Fibroblast of lung (primary cell): ENCODE measurements around the gene LRRTM3. TPM values are rescaled to one million over a fixed set of nuclear protein-coding genes. Genes with fewer than 3 reads are reported as not detected.

Experiments used
- DNase-seq, 2 donors: peaks; one replicate each; pipeline versions ENCODE4 v3.0.0 to v3.0.0-alpha.2; 2010; ENCODE audit warnings: low read depth in 2 of 2
- H2AFZ ChIP-seq: 2 replicates; pipeline ENCODE4 v1.5.1; 2012; ENCODE audit warnings: low read length, control low read depth, inconsistent platforms
- H3K27ac ChIP-seq: 2 replicates; pipeline ENCODE4 v1.5.1; 2011; ENCODE audit warnings: low read length, control low read depth; ENCODE audit not compliant: insufficient read depth
- H3K27me3 ChIP-seq: 2 replicates; pipeline ENCODE4 v1.5.1; 2011; ENCODE audit warnings: mild to moderate bottlenecking, low read length; ENCODE audit not compliant: control insufficient read depth, insufficient read depth
- H3K36me3 ChIP-seq: 2 replicates; pipeline ENCODE4 v1.5.1; 2011; ENCODE audit warnings: low read length; ENCODE audit not compliant: control insufficient read depth, insufficient read depth
- H3K4me1 ChIP-seq: 2 replicates; pipeline ENCODE4 v1.5.1; 2011; ENCODE audit warnings: low read length; ENCODE audit not compliant: control insufficient read depth, insufficient read depth; ENCODE audit errors: extremely low read depth
- H3K4me2 ChIP-seq: 2 replicates; pipeline ENCODE4 v1.5.1; 2011; ENCODE audit warnings: low read length, control low read depth; ENCODE audit not compliant: insufficient read depth; ENCODE audit errors: extremely low read depth
- H3K4me3 ChIP-seq, 4 experiments: fragments of 200-600 bp in 1 of 4; sonication (generic) in 1 of 4; replicated peaks in 1 of 4; 2 replicates each; pipeline ENCODE4 v1.5.1; 2011 to 2016; ENCODE audit warnings: low read length in 4 of 4, low read depth in 3 of 4, mild to moderate bottlenecking in 3 of 4, control low read depth in 2 of 4, inconsistent platforms in 1 of 4, mixed read lengths in 1 of 4; ENCODE audit not compliant: insufficient read depth in 1 of 4; ENCODE audit errors: control extremely low read depth in 1 of 4
- H3K79me2 ChIP-seq: 2 replicates; pipeline ENCODE4 v1.5.1; 2012; ENCODE audit warnings: mild to moderate bottlenecking, low read length, inconsistent platforms; ENCODE audit not compliant: control insufficient read depth, insufficient read depth
- H3K9ac ChIP-seq: 2 replicates; pipeline ENCODE4 v1.5.1; 2011; ENCODE audit warnings: mild to moderate bottlenecking, low read length, control low read depth; ENCODE audit not compliant: insufficient read depth
- H3K9me3 ChIP-seq: 2 replicates; pipeline ENCODE4 v1.5.1; 2012; ENCODE audit warnings: low read depth, low read length; ENCODE audit not compliant: control insufficient read depth, insufficient read depth
- H4K20me1 ChIP-seq: 2 replicates; pipeline ENCODE4 v1.5.1; 2011; ENCODE audit warnings: low read length; ENCODE audit not compliant: control insufficient read depth, insufficient read depth; ENCODE audit errors: extremely low read depth
- EZH2 ChIP-seq: IDR thresholded peaks from 2 replicates; pipeline ENCODE4 v1.5.1; 2012; ENCODE audit warnings: low read length, control low read depth, mild to moderate bottlenecking; ENCODE audit errors: missing control alignments
- polyA plus RNA-seq, 2 donors: library from polyadenylated mRNA; depleted of rRNA in 1 of 2; stranded (reverse) in 1 of 2; unstranded in 1 of 2; fragments of >200 nt; gene quantifications; 2 replicates each; pipeline ENCODE4 v1.2.1, GENCODE V29; 2011 to 2012; ENCODE audit warnings: missing spikeins in 1 of 2
- total RNA-seq: library from RNA; depleted of rRNA; stranded (reverse); fragments of >200 nt; gene quantifications from 2 replicates; pipeline ENCODE4 v1.2.1, GENCODE V29; 2014
- TF ChIP-seq, protein P1 (sequence below), 2 donors: IDR thresholded peaks in 1 of 2; conservative IDR thresholded peaks in 1 of 2; 1 replicate in 1 of 2; 2 replicates in 1 of 2; pipeline ENCODE4 v1.5.1; 2011 to 2012; ENCODE audit warnings: low read length in 2 of 2, control low read depth in 1 of 2, inconsistent platforms in 1 of 2, low read depth in 1 of 2, mild to moderate bottlenecking in 1 of 2

LRRTM3 gene
- total and polyA plus RNA-seq, 2 donors (not counting 1 experiment from before 2014, with no cell fraction given), result not detected

DNA sequence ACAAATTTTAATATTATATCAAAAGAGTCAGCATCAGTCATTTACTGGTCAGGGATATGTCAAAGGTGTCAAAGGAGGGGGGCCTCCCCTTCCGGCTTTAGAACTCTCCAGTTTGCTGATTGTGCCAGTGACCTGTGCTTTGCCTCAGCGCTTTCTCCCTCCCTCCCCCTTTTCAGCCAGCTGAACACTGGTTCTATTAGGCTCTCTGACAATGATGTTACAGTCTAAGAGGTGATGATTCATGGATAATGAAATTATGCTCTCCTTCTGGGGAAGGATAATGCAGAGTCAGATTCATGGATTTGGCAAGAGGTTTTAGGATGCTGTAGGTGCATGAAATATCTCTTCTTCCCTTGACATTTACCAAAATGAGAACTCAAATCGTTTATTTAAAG, 6.1 kb downstream of the LRRTM3 start:
- no peak overlapping the region for H3K4me2 ChIP-seq
- TF ChIP-seq EZH2, result no peak
- TF ChIP-seq, protein P1, sequence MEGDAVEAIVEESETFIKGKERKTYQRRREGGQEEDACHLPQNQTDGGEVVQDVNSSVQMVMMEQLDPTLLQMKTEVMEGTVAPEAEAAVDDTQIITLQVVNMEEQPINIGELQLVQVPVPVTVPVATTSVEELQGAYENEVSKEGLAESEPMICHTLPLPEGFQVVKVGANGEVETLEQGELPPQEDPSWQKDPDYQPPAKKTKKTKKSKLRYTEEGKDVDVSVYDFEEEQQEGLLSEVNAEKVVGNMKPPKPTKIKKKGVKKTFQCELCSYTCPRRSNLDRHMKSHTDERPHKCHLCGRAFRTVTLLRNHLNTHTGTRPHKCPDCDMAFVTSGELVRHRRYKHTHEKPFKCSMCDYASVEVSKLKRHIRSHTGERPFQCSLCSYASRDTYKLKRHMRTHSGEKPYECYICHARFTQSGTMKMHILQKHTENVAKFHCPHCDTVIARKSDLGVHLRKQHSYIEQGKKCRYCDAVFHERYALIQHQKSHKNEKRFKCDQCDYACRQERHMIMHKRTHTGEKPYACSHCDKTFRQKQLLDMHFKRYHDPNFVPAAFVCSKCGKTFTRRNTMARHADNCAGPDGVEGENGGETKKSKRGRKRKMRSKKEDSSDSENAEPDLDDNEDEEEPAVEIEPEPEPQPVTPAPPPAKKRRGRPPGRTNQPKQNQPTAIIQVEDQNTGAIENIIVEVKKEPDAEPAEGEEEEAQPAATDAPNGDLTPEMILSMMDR (conservative IDR thresholded peaks at IDR 0.05 in 1 of 2, IDR thresholded peaks at IDR 0.05 in 1 of 2; ENCODE audit: low read depth in 1 of 2, low read length in 2 of 2), result no peak
- no peak overlapping the region for H2AFZ ChIP-seq
- H3K4me3 ChIP-seq, result no peak overlapping the region
- no peaks in the 10 kb centered on the region for H3K36me3 ChIP-seq
- no peaks in the 10 kb centered on the region for H4K20me1 ChIP-seq
- no peak overlapping the region for H3K27ac ChIP-seq
- no peaks in the 10 kb centered on the region for H3K4me1 ChIP-seq
- H3K79me2 ChIP-seq, result no peaks in the 10 kb centered on the region
- DNase-seq, result no peak
- H3K9ac ChIP-seq, result no peak overlapping the region
- H3K9me3 ChIP-seq, result no peaks in the 10 kb centered on the region
- H3K27me3 ChIP-seq, result peaks cover 5% of the 10 kb centered on the region

DNA sequence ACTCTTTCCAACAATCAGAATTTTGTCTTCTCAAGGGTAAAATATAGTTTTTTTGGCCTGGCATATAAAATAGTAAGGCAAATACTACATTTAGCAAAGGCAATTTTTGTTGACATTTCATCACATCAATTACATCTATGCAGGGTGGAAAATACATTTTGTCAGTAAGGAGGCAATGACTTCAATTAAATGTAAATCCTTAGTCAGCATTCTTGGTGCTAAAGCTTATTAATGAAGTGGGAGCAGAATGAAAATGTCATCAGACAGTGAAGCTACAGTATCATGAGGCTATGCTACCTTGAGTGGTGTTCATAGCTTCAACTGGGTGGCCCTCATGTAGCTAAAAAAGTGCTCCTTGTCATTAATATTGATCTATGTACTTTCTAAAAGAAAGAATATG, 8.9 kb downstream of the LRRTM3 start:
- no peaks in the 10 kb centered on the region for H3K36me3 ChIP-seq
- no peak for DNase-seq
- no peak overlapping the region for H2AFZ ChIP-seq
- H3K27me3 ChIP-seq, result no peaks in the 10 kb centered on the region
- H3K4me3 ChIP-seq, result no peak overlapping the region
- H3K4me1 ChIP-seq, result no peaks in the 10 kb centered on the region
- H3K79me2 ChIP-seq, result no peaks in the 10 kb centered on the region
- no peaks in the 10 kb centered on the region for H4K20me1 ChIP-seq
- H3K27ac ChIP-seq, result no peak overlapping the region
- H3K4me2 ChIP-seq, result no peak overlapping the region
- no peak overlapping the region for H3K9ac ChIP-seq
- TF ChIP-seq EZH2, result no peak
- TF ChIP-seq, protein P1 (conservative IDR thresholded peaks at IDR 0.05 in 1 of 2, IDR thresholded peaks at IDR 0.05 in 1 of 2; ENCODE audit: low read depth in 1 of 2, low read length in 2 of 2), result no peak
- H3K9me3 ChIP-seq, result no peaks in the 10 kb centered on the region

DNA sequence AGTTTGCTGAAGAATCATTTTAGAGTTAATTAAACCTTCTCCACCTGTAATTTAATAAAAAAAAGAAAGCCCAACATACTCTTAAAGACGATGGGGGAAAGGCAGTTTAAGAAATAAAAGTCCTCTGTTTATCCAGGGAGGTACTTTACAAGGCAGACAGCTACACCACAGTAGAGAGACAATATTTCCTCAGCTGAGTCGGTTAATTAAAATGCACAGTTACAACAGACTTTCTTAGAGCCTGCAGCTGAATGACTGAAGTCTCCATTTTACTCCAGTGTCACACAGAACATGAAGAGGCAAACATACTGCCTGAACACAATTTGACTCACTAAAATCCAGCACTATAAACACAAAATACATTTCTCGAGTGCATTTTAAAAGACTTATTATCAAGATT, 15.1 kb downstream of the LRRTM3 start:
- H3K4me3 ChIP-seq, result no peak overlapping the region
- no peaks in the 10 kb centered on the region for H3K79me2 ChIP-seq
- no peak for DNase-seq
- H3K36me3 ChIP-seq, result no peaks in the 10 kb centered on the region
- no peak overlapping the region for H3K27ac ChIP-seq
- no peaks in the 10 kb centered on the region for H3K27me3 ChIP-seq
- H4K20me1 ChIP-seq, result no peaks in the 10 kb centered on the region
- TF ChIP-seq EZH2, result no peak
- H3K4me1 ChIP-seq, result no peaks in the 10 kb centered on the region
- no peaks in the 10 kb centered on the region for H3K9me3 ChIP-seq
- no peak overlapping the region for H3K9ac ChIP-seq
- H3K4me2 ChIP-seq, result no peak overlapping the region
- H2AFZ ChIP-seq, result no peak overlapping the region
